Nephron (organoid): ENCODE results near the gene ODC1.

Experiments
- H3K27ac Mint-ChIP-seq, 3 experiments: 2 replicates each; pipeline ENCODE4 v1.8.0; 2020; ENCODE audit warnings: mixed read lengths in 3 of 3, mild to moderate bottlenecking in 2 of 3, moderate library complexity in 1 of 3
- H3K27me3 Mint-ChIP-seq: 2 replicates; pipeline ENCODE4 v1.8.0; 2021; ENCODE audit warnings: low read depth, mild to moderate bottlenecking, moderate library complexity, mixed read lengths
- H3K36me3 Mint-ChIP-seq: 2 replicates; pipeline ENCODE4 v1.8.0; 2020; ENCODE audit warnings: low read depth, mixed read lengths
- H3K4me1 Mint-ChIP-seq: 2 replicates; pipeline ENCODE4 v1.8.0; 2020; ENCODE audit warnings: mixed read lengths
- H3K4me3 Mint-ChIP-seq, 3 experiments: 2 replicates each; pipeline ENCODE4 v1.8.0; 2020; ENCODE audit warnings: mild to moderate bottlenecking in 3 of 3, mixed read lengths in 3 of 3, moderate library complexity in 2 of 3
- H3K9me3 Mint-ChIP-seq: 2 replicates; pipeline ENCODE4 v1.8.0; 2020; ENCODE audit warnings: mixed read lengths
- CTCF ChIP-seq, 3 experiments: fragments of 200-600 bp; sonication (generic); IDR thresholded peaks; one replicate each; pipeline ENCODE4 v1.5.0; 2021; ENCODE audit warnings: antibody characterized with exemption in 3 of 3; ENCODE audit not compliant: unreplicated experiment in 3 of 3

The ODC1 gene

GRCh38 chr2:10471046-10471571 lies 23.0 kb upstream of the ODC1 start:
- H3K9me3 Mint-ChIP-seq = no peaks in the 10 kb centered on the region
- peaks cover 20% of the 10 kb centered on the region for H3K27me3 Mint-ChIP-seq
- H3K4me3 Mint-ChIP-seq = no peak overlapping the region
- peaks cover 15% of the 10 kb centered on the region for H3K4me1 Mint-ChIP-seq
- no peaks in the 10 kb centered on the region for H3K36me3 Mint-ChIP-seq
- no peak overlapping the region for H3K27ac Mint-ChIP-seq
- TF ChIP-seq CTCF (IDR thresholded peaks at IDR 0.05; ENCODE audit: unreplicated experiment in 3 of 3) = no peak

- no peak overlapping the region for H3K27ac Mint-ChIP-seq
- peaks cover 15% of the 10 kb centered on the region for H3K4me1 Mint-ChIP-seq
- TF ChIP-seq CTCF (IDR thresholded peaks at IDR 0.05; ENCODE audit: unreplicated experiment in 3 of 3) = no peak
- H3K36me3 Mint-ChIP-seq = no peaks in the 10 kb centered on the region
- no peak overlapping the region for H3K4me3 Mint-ChIP-seq
- peaks cover 25% of the 10 kb centered on the region for H3K27me3 Mint-ChIP-seq
- H3K9me3 Mint-ChIP-seq = no peaks in the 10 kb centered on the region
These were observed 22.0 kb upstream of the ODC1 start for GRCh38 chr2:10469955-10470608.

GRCh38 chr2:10469301-10469700 lies 21.2 kb upstream of the ODC1 start:
- Mint-ChIP-seq H3K27ac (no peak overlapping the region), H3K4me1 (peaks cover 15% of the 10 kb centered on the region), H3K4me3 (no peak overlapping the region), H3K27me3 (peaks cover 25% of the 10 kb centered on the region), H3K9me3 (no peaks in the 10 kb centered on the region), H3K36me3 (no peaks in the 10 kb centered on the region)
- TF ChIP-seq CTCF (IDR thresholded peaks at IDR 0.05; ENCODE audit: unreplicated experiment in 3 of 3) = no peak

GRCh38 chr2:10467401-10467800 lies 19.3 kb upstream of the ODC1 start:
- H3K36me3 Mint-ChIP-seq = no peaks in the 10 kb centered on the region
- no peak overlapping the region for H3K4me3 Mint-ChIP-seq
- no peak overlapping the region for H3K27ac Mint-ChIP-seq
- peaks cover 19% of the 10 kb centered on the region for H3K27me3 Mint-ChIP-seq
- peaks cover 15% of the 10 kb centered on the region for H3K4me1 Mint-ChIP-seq
- no peaks in the 10 kb centered on the region for H3K9me3 Mint-ChIP-seq
- TF ChIP-seq CTCF (IDR thresholded peaks at IDR 0.05; ENCODE audit: unreplicated experiment in 3 of 3) = no peak

GRCh38 chr2:10466801-10467200 lies 18.7 kb upstream of the ODC1 start:
- Mint-ChIP-seq H3K36me3 (no peaks in the 10 kb centered on the region), H3K27me3 (peaks cover 19% of the 10 kb centered on the region), H3K9me3 (no peaks in the 10 kb centered on the region), H3K27ac (no peak overlapping the region), H3K4me1 (peaks cover 15% of the 10 kb centered on the region), H3K4me3 (no peak overlapping the region)
- no peak for TF ChIP-seq CTCF (IDR thresholded peaks at IDR 0.05; ENCODE audit: unreplicated experiment in 3 of 3)

GRCh38 chr2:10465910-10466309 lies 17.8 kb upstream of the ODC1 start:
- no peaks in the 10 kb centered on the region for H3K36me3 Mint-ChIP-seq
- H3K4me1 Mint-ChIP-seq = peaks cover 15% of the 10 kb centered on the region
- TF ChIP-seq CTCF (IDR thresholded peaks at IDR 0.05; ENCODE audit: unreplicated experiment in 3 of 3) = no peak
- no peak overlapping the region for H3K4me3 Mint-ChIP-seq
- no peaks in the 10 kb centered on the region for H3K9me3 Mint-ChIP-seq
- H3K27me3 Mint-ChIP-seq = peaks cover 19% of the 10 kb centered on the region
- no peak overlapping the region for H3K27ac Mint-ChIP-seq
